ENCODE measurements around the gene AP3S2.

DNA sequence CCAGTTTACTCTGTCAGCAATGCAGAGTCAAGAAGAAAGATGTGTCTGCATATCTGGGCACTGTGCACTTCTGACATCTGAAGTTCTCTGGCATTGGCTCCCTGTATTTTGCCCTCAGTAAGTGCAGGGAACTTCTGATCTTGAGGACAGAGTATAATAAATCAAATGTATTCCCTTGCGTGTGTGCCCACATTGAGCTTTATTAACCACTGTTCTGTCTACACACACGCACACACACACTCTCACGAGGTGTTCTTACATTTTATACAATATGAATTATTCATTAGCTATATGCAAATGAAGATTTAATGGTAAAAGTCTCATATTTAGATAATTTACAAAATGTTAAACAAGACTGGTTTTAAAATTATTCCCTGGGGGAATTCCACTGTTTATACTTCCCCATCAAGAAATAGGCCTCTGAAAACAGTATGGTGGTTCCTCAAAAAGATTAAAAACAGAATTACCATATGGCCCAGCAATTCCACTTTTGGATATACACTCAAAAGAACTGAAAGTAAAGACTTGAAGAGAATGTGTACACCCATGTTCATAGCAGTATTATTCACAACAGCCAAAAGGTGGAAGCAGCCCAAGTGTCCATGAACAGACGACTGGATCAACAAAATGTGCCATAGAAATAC, 54.5 kb downstream of the AP3S2 start:
- TF ChIP-seq, protein P1, sequence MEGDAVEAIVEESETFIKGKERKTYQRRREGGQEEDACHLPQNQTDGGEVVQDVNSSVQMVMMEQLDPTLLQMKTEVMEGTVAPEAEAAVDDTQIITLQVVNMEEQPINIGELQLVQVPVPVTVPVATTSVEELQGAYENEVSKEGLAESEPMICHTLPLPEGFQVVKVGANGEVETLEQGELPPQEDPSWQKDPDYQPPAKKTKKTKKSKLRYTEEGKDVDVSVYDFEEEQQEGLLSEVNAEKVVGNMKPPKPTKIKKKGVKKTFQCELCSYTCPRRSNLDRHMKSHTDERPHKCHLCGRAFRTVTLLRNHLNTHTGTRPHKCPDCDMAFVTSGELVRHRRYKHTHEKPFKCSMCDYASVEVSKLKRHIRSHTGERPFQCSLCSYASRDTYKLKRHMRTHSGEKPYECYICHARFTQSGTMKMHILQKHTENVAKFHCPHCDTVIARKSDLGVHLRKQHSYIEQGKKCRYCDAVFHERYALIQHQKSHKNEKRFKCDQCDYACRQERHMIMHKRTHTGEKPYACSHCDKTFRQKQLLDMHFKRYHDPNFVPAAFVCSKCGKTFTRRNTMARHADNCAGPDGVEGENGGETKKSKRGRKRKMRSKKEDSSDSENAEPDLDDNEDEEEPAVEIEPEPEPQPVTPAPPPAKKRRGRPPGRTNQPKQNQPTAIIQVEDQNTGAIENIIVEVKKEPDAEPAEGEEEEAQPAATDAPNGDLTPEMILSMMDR (IDR thresholded peaks at IDR 0.05) = no peak
- no peak for TF ChIP-seq POLR2A (IDR thresholded peaks at IDR 0.05)

Data from adrenal gland (tissue), 5 donors.